Measurements from ENCODE around the gene P4HTM.
"Not testable (repeated sequence)": the region's sequence is repeated elsewhere in the genome, so short reads cannot be mapped to it uniquely, and the experiment has no call there.

The P4HTM gene

GRCh38 chr3:48984663-48985062 lies 5.4 kb upstream of the P4HTM start:
- DNase-seq = peak in 1 of 2 experiments; percentile 30

- no peak for DNase-seq
These were observed 4.1 kb upstream of the P4HTM start for GRCh38 chr3:48985831-48986376.

GRCh38 chr3:48989126-48989795 lies 780 bp upstream of the P4HTM start:
- DNase-seq = no peak

- peak; percentile 21 to 60 for DNase-seq
These were observed 812 bp downstream of the P4HTM start for GRCh38 chr3:48990636-48991469.

GRCh38 chr3:48991851-48992545 lies 2.0 kb downstream of the P4HTM start:
- no peak for DNase-seq

GRCh38 chr3:48993834-48994233 lies 3.8 kb downstream of the P4HTM start:
- no peak for DNase-seq

GRCh38 chr3:48996640-48997039 lies 6.6 kb downstream of the P4HTM start:
- no peak for DNase-seq

- DNase-seq = no peak
These were observed 7.1 kb downstream of the P4HTM start for GRCh38 chr3:48997102-48997635.

GRCh38 chr3:48997714-48998637 lies 7.9 kb downstream of the P4HTM start:
- DNase-seq = no peak

GRCh38 chr3:48999085-48999858 lies 9.2 kb downstream of the P4HTM start:
- no peak for DNase-seq

- DNase-seq = no peak
These were observed 11.1 kb downstream of the P4HTM start for GRCh38 chr3:49001155-49001554.

- DNase-seq = no peak
These were observed 14.6 kb downstream of the P4HTM start for GRCh38 chr3:49004352-49005302.

- no peak for DNase-seq
These were observed 15.3 kb downstream of the P4HTM start for GRCh38 chr3:49005303-49005680.

- DNase-seq = no peak
These were observed 16.0 kb downstream of the P4HTM start for GRCh38 chr3:49005998-49006397.

GRCh38 chr3:49006408-49007067 lies 16.5 kb downstream of the P4HTM start:
- peak in 1 of 2 experiments; percentile 20 for DNase-seq

GRCh38 chr3:49007068-49007770 lies 17.2 kb downstream of the P4HTM start, which contains the start of gene WDR6:
Gene WDR6 (plus strand): TSS chr3:49007391. CDS start chr3:49007432, 41 bp downstream.
- peak; percentile 98 to 99 for DNase-seq

GRCh38 chr3:49007771-49008528 lies 17.9 kb downstream of the P4HTM start:
- DNase-seq = peak; percentile 81 to 83

- DNase-seq = not testable (repeated sequence)
These were observed 18.6 kb downstream of the P4HTM start for GRCh38 chr3:49008627-49009026.

All from AML-193 (cell line).